Measurements from ENCODE around the gene KRT85. TPM values are rescaled to one million over a fixed set of nuclear protein-coding genes. Genes with fewer than 3 reads are reported as not detected.
"Not testable (repeated sequence)": the region's sequence is repeated elsewhere in the genome, so short reads cannot be mapped to it uniquely, and the experiment has no call there.

Gene KRT85
- polyA plus RNA-seq, 1 donor (not counting 4 experiments of a cell fraction or from before 2014, with no cell fraction given): not detected

- H3K9me1 ChIP-seq (ENCODE audit: control insufficient read depth, extremely low read depth, insufficient read depth, low read length): no peaks in the 10 kb centered on the region
- H3K79me2 ChIP-seq (ENCODE audit: control insufficient read depth, insufficient read depth, low read length): no peaks in the 10 kb centered on the region
- peaks cover 3% of the 10 kb centered on the region for H3K27me3 ChIP-seq (ENCODE audit: control insufficient read depth, extremely low read depth, insufficient read depth, low read length)
- H3K9me3 ChIP-seq (ENCODE audit: control insufficient read depth, low read depth, low read length): no peaks in the 10 kb centered on the region
- DNase-seq (ENCODE audit: low read depth, low spot score): no peak
- H3K4me3 ChIP-seq (ENCODE audit: control insufficient read depth in 2 of 3, extremely low read depth in 1 of 3, insufficient read depth in 2 of 3, low read depth in 1 of 3, low read length in 3 of 3): no peak overlapping the region
- H3K9ac ChIP-seq (ENCODE audit: control insufficient read depth, extremely low read depth, insufficient read depth, low read length): no peak overlapping the region
- dilution Hi-C loops (cut with MboI; ENCODE audit: extremely low pct_ligation_motif_present, low sequenced_read_pairs): no loop called here
- H3K4me2 ChIP-seq (ENCODE audit: control insufficient read depth, extremely low read depth, insufficient read depth, low read depth, low read length): no peak overlapping the region
- no peak overlapping the region for H2AFZ ChIP-seq (ENCODE audit: control insufficient read depth, low read length)
- H4K20me1 ChIP-seq (ENCODE audit: control insufficient read depth, extremely low read depth, insufficient read depth, low read length): no peaks in the 10 kb centered on the region
- TF ChIP-seq CTCF (optimal IDR thresholded peaks at IDR 0.05 in 1 of 3, IDR thresholded peaks at IDR 0.05 in 1 of 3, conservative IDR thresholded peaks at IDR 0.05 in 1 of 3; ENCODE audit: extremely low read depth in 1 of 3, insufficient read depth in 2 of 3, low read length in 3 of 3) (no peak), EZH2 (IDR thresholded peaks at IDR 0.05; ENCODE audit: low read length) (no peak)
- H3K4me1 ChIP-seq (ENCODE audit: control insufficient read depth, extremely low read depth, insufficient read depth, low read length): peaks cover 13% of the 10 kb centered on the region
- FAIRE-seq: no peak
- no peaks in the 10 kb centered on the region for H3K36me3 ChIP-seq (ENCODE audit: control insufficient read depth in 2 of 2, extremely low read depth in 1 of 2, insufficient read depth in 2 of 2, low read length in 2 of 2)
- H3K27ac ChIP-seq (ENCODE audit: control insufficient read depth, insufficient read depth, low read length): no peak overlapping the region
Measured at GRCh38 chr12:52411815-52412214, 44.5 kb upstream of the KRT85 start.

GRCh38 chr12:52410589-52411248, 43.4 kb upstream of the KRT85 start:
- H3K9me3 ChIP-seq (ENCODE audit: control insufficient read depth, low read depth, low read length); H3K4me2 ChIP-seq (ENCODE audit: control insufficient read depth, extremely low read depth, insufficient read depth, low read depth, low read length); DNase-seq (ENCODE audit: low read depth, low spot score); H3K79me2 ChIP-seq (ENCODE audit: control insufficient read depth, insufficient read depth, low read length); H3K27ac ChIP-seq (ENCODE audit: control insufficient read depth, insufficient read depth, low read length); H4K20me1 ChIP-seq (ENCODE audit: control insufficient read depth, extremely low read depth, insufficient read depth, low read length); H3K36me3 ChIP-seq (ENCODE audit: control insufficient read depth in 2 of 2, extremely low read depth in 1 of 2, insufficient read depth in 2 of 2, low read length in 2 of 2); H3K4me1 ChIP-seq (ENCODE audit: control insufficient read depth, extremely low read depth, insufficient read depth, low read length); dilution Hi-C loops (cut with MboI; ENCODE audit: extremely low pct_ligation_motif_present, low sequenced_read_pairs); H2AFZ ChIP-seq (ENCODE audit: control insufficient read depth, low read length); H3K27me3 ChIP-seq (ENCODE audit: control insufficient read depth, extremely low read depth, insufficient read depth, low read length); FAIRE-seq; H3K9me1 ChIP-seq (ENCODE audit: control insufficient read depth, extremely low read depth, insufficient read depth, low read length); H3K4me3 ChIP-seq (ENCODE audit: control insufficient read depth in 2 of 3, extremely low read depth in 1 of 3, insufficient read depth in 2 of 3, low read depth in 1 of 3, low read length in 3 of 3); H3K9ac ChIP-seq (ENCODE audit: control insufficient read depth, extremely low read depth, insufficient read depth, low read length): not testable (repeated sequence)

GRCh38 chr12:52407918-52408317, 40.6 kb upstream of the KRT85 start:
- Histone ChIP-seq H3K27ac (ENCODE audit: control insufficient read depth, insufficient read depth, low read length) (no peak overlapping the region), H2AFZ (ENCODE audit: control insufficient read depth, low read length) (no peak overlapping the region), H4K20me1 (ENCODE audit: control insufficient read depth, extremely low read depth, insufficient read depth, low read length) (no peaks in the 10 kb centered on the region), H3K4me1 (ENCODE audit: control insufficient read depth, extremely low read depth, insufficient read depth, low read length) (no peaks in the 10 kb centered on the region), H3K79me2 (ENCODE audit: control insufficient read depth, insufficient read depth, low read length) (no peaks in the 10 kb centered on the region), H3K4me3 (ENCODE audit: control insufficient read depth in 2 of 3, extremely low read depth in 1 of 3, insufficient read depth in 2 of 3, low read depth in 1 of 3, low read length in 3 of 3) (no peak overlapping the region), H3K9ac (ENCODE audit: control insufficient read depth, extremely low read depth, insufficient read depth, low read length) (no peak overlapping the region), H3K9me3 (ENCODE audit: control insufficient read depth, low read depth, low read length) (no peaks in the 10 kb centered on the region), H3K36me3 (ENCODE audit: control insufficient read depth in 2 of 2, extremely low read depth in 1 of 2, insufficient read depth in 2 of 2, low read length in 2 of 2) (no peaks in the 10 kb centered on the region), H3K27me3 (ENCODE audit: control insufficient read depth, extremely low read depth, insufficient read depth, low read length) (peaks cover 3% of the 10 kb centered on the region), H3K9me1 (ENCODE audit: control insufficient read depth, extremely low read depth, insufficient read depth, low read length) (no peaks in the 10 kb centered on the region), H3K4me2 (ENCODE audit: control insufficient read depth, extremely low read depth, insufficient read depth, low read depth, low read length) (no peak overlapping the region)
- dilution Hi-C loops (cut with MboI; ENCODE audit: extremely low pct_ligation_motif_present, low sequenced_read_pairs): no loop called here
- DNase-seq (ENCODE audit: low read depth, low spot score): no peak
- no peak for FAIRE-seq
- TF ChIP-seq EZH2 (IDR thresholded peaks at IDR 0.05; ENCODE audit: low read length): no peak
- TF ChIP-seq CTCF (optimal IDR thresholded peaks at IDR 0.05 in 1 of 3, IDR thresholded peaks at IDR 0.05 in 1 of 3, conservative IDR thresholded peaks at IDR 0.05 in 1 of 3; ENCODE audit: extremely low read depth in 1 of 3, insufficient read depth in 2 of 3, low read length in 3 of 3): no peak

All from keratinocyte (primary cell).